K562 (cell line): ENCODE measurements around the gene ZDHHC8. TPM values are rescaled to one million over a fixed set of nuclear protein-coding genes. Genes with fewer than 3 reads are reported as not detected.

ENCODE experiments used
- EZH2 ChIP-seq: IDR thresholded peaks from 2 replicates; pipeline ENCODE4 v1.6.1; 2012; ENCODE audit warnings: low read depth, mild to moderate bottlenecking, inconsistent platforms, low read length, borderline replicate concordance
- HMG20A ChIP-seq: fragments of 450-650 bp; formaldehyde crosslinking; conservative IDR thresholded peaks from 2 replicates; pipeline ENCODE4 v1.4.0; 2020; ENCODE audit warnings: mild to moderate bottlenecking, mixed read lengths
- HMGN3 ChIP-seq: IDR thresholded peaks from 2 replicates; pipeline ENCODE4 v1.6.1; 2011; ENCODE audit warnings: borderline replicate concordance, low read depth, mild to moderate bottlenecking, mixed read lengths, low read length; ENCODE audit not compliant: insufficient read length; ENCODE audit errors: extremely low read depth
- HNRNPLL ChIP-seq: fragments of 200-400 bp; formaldehyde crosslinking; IDR thresholded peaks from 2 replicates; pipeline ENCODE4 v1.6.1; 2017; ENCODE audit warnings: low read length, low read depth, mild to moderate bottlenecking; ENCODE audit not compliant: poor library complexity, severe bottlenecking
- KAT7 ChIP-seq: sonication (generic); formaldehyde crosslinking; IDR thresholded peaks from 2 replicates; pipeline ENCODE4 v1.8.0; 2022; ENCODE audit warnings: missing genetic modification reagents, mild to moderate bottlenecking, borderline replicate concordance
- MTF1 ChIP-seq: fragments of 250-450 bp; sonication (Bioruptor Pico); IDR thresholded peaks from 2 replicates; pipeline ENCODE4 v1.9.0; 2021; ENCODE audit warnings: moderate library complexity, mild to moderate bottlenecking, inconsistent platforms, borderline replicate concordance
- RBM34 ChIP-seq: fragments of 200-400 bp; formaldehyde crosslinking; IDR thresholded peaks from 2 replicates; pipeline ENCODE4 v1.6.1; 2018; ENCODE audit warnings: low read length, borderline replicate concordance; ENCODE audit not compliant: insufficient read depth
- SRF ChIP-seq, 2 experiments: fragments of 250-450, 450-650 bp in 1 of 2; sonication (Bioruptor Pico) in 1 of 2; sonication (generic) in 1 of 2; formaldehyde crosslinking; IDR thresholded peaks; 2 replicates each; pipeline versions ENCODE4 v1.5.0 to v1.5.1; 2020 to 2022; ENCODE audit warnings: mild to moderate bottlenecking in 1 of 2, missing genetic modification reagents in 1 of 2
- TAF1 ChIP-seq: IDR thresholded peaks from 2 replicates; pipeline ENCODE4 v1.6.1; 2011; ENCODE audit warnings: mild to moderate bottlenecking, low read length, moderate library complexity; ENCODE audit not compliant: insufficient read depth, control insufficient read depth, severe bottlenecking; ENCODE audit errors: extremely low read depth
- ZBTB26 ChIP-seq: fragments of 450-650 bp; formaldehyde crosslinking; IDR thresholded peaks from 2 replicates; pipeline ENCODE4 v1.4.0; 2022; ENCODE audit warnings: missing genetic modification characterization
- ZNF184 ChIP-seq: sonication (generic); formaldehyde crosslinking; IDR thresholded peaks from 2 replicates; pipeline ENCODE4 v1.5.0; 2020; ENCODE audit warnings: missing genetic modification reagents
- ZNF212 ChIP-seq: fragments of 450-650 bp; formaldehyde crosslinking; IDR thresholded peaks from 2 replicates; pipeline ENCODE4 v1.4.0; 2020; ENCODE audit warnings: mild to moderate bottlenecking
- polyA plus RNA-seq, 8 experiments: library from polyadenylated mRNA; depleted of rRNA in 4 of 8; stranded (reverse) in 5 of 8; unstranded in 3 of 8; fragments of >200 nt; fragmentation: Nextera tagmentation in 2 of 8; fragmentation: Illumina TruSeq in 1 of 8; extraction: Ambion mirVana in 2 of 8; extraction: Trizol in 1 of 8; gene quantifications; 2 replicates each; pipeline versions ENCODE4 v1.2.1 to v1.2.3, GENCODE V29; 2011 to 2014; ENCODE audit warnings: inconsistent platforms in 1 of 8, missing spikeins in 1 of 8
- total RNA-seq, 7 experiments: library from RNA; depleted of rRNA in 6 of 7; stranded (reverse); fragments of >200 nt in 6 of 7; fragmentation: Illumina TruSeq in 2 of 7; extraction: Trizol in 2 of 7; gene quantifications; 2 replicates each; pipeline versions ENCODE4 v1.2.1 to v1.2.3, GENCODE V29; 2011 to 2021; ENCODE audit warnings: low replicate concordance in 1 of 7
- TF ChIP-seq, protein P1 (sequence below), 2 experiments: fragments of 450-650 bp in 1 of 2; sonication (generic) in 1 of 2; formaldehyde crosslinking in 1 of 2; IDR thresholded peaks; 2 replicates each; pipeline versions ENCODE4 v1.7.1 to v1.9.0; 2016 to 2022; ENCODE audit warnings: inconsistent platforms in 1 of 2, mild to moderate bottlenecking in 1 of 2, missing genetic modification reagents in 1 of 2
- TF ChIP-seq, protein P2 (sequence below): sonication (generic); formaldehyde crosslinking; IDR thresholded peaks from 2 replicates; pipeline ENCODE4 v1.8.0; 2023; ENCODE audit warnings: mild to moderate bottlenecking, missing genetic modification reagents

The ZDHHC8 gene
- total and polyA plus RNA-seq, 9 of the 15 experiments (the other 6 are each of a cell fraction or from before 2014, with no cell fraction given): 0.04 to 109 (median 16.4) TPM

- TF ChIP-seq, protein P1, sequence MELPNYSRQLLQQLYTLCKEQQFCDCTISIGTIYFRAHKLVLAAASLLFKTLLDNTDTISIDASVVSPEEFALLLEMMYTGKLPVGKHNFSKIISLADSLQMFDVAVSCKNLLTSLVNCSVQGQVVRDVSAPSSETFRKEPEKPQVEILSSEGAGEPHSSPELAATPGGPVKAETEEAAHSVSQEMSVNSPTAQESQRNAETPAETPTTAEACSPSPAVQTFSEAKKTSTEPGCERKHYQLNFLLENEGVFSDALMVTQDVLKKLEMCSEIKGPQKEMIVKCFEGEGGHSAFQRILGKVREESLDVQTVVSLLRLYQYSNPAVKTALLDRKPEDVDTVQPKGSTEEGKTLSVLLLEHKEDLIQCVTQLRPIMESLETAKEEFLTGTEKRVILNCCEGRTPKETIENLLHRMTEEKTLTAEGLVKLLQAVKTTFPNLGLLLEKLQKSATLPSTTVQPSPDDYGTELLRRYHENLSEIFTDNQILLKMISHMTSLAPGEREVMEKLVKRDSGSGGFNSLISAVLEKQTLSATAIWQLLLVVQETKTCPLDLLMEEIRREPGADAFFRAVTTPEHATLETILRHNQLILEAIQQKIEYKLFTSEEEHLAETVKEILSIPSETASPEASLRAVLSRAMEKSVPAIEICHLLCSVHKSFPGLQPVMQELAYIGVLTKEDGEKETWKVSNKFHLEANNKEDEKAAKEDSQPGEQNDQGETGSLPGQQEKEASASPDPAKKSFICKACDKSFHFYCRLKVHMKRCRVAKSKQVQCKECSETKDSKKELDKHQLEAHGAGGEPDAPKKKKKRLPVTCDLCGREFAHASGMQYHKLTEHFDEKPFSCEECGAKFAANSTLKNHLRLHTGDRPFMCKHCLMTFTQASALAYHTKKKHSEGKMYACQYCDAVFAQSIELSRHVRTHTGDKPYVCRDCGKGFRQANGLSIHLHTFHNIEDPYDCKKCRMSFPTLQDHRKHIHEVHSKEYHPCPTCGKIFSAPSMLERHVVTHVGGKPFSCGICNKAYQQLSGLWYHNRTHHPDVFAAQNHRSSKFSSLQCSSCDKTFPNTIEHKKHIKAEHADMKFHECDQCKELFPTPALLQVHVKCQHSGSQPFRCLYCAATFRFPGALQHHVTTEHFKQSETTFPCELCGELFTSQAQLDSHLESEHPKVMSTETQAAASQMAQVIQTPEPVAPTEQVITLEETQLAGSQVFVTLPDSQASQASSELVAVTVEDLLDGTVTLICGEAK (IDR thresholded peaks at IDR 0.05): no peak
- TF ChIP-seq, protein P1 (CRISPR knock-in tag; IDR thresholded peaks at IDR 0.05): no peak
- TF ChIP-seq HMG20A (CRISPR knock-in tag): no peak
- TF ChIP-seq HNRNPLL: no peak
- no peak for TF ChIP-seq EZH2
- no peak for TF ChIP-seq ZNF212 (CRISPR knock-in tag)
- TF ChIP-seq TAF1: no peak
- TF ChIP-seq MTF1: no peak
- no peak for TF ChIP-seq HMGN3
- TF ChIP-seq SRF (CRISPR knock-in tag; IDR thresholded peaks at IDR 0.05): no peak
- TF ChIP-seq ZNF184 (CRISPR knock-in tag): no peak
- TF ChIP-seq KAT7 (CRISPR knock-in tag): no peak
- TF ChIP-seq, protein P2, sequence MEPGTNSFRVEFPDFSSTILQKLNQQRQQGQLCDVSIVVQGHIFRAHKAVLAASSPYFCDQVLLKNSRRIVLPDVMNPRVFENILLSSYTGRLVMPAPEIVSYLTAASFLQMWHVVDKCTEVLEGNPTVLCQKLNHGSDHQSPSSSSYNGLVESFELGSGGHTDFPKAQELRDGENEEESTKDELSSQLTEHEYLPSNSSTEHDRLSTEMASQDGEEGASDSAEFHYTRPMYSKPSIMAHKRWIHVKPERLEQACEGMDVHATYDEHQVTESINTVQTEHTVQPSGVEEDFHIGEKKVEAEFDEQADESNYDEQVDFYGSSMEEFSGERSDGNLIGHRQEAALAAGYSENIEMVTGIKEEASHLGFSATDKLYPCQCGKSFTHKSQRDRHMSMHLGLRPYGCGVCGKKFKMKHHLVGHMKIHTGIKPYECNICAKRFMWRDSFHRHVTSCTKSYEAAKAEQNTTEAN (CRISPR knock-in tag): no peak
- no peak for TF ChIP-seq RBM34
- no peak for TF ChIP-seq ZBTB26 (CRISPR knock-in tag)
Measured at GRCh38 chr22:20084547-20085413, 46.8 kb upstream of the ZDHHC8 start (continued).
